ENCODE measurements around the gene CAMK2B. TPM values are rescaled to one million over a fixed set of nuclear protein-coding genes. Genes with fewer than 3 reads are reported as not detected.

CAMK2B gene
- total RNA-seq, 1 experiment from 2014 or later, result 0.34 TPM

DNA sequence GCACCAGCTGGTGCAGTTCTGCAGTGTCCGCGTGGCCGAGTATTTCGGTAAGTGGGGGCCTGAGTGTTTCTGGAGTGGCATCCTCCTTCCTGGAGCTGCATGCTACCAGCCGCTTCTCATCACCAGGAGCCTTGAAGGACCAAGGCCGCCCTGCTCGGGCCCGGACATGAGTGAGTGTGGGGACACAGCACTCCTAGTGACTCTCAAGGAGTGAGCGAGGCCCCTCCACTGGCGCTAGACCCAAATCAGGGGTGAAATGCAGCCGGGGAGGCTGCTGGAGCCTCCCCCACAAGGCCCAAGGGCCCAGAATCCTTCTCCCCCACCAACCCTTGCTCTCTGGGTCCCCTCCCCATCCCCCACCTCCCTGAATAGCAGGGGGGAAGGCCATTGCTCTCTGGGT lies 48.0 kb downstream of the CAMK2B start:
- no peaks in the 10 kb centered on the region for H3K27me3 ChIP-seq (ENCODE audit: insufficient read depth, low read length)
- no peaks in the 10 kb centered on the region for H3K9me3 ChIP-seq (ENCODE audit: control insufficient read depth in 1 of 2, insufficient read depth in 1 of 2, low read depth in 1 of 2, low read length in 2 of 2)
- ChIA-PET CTCF (no interaction called here), POLR2A (no interaction called here), RAD21 (ENCODE audit: low non-redundant PET in 1 of 2, low total read pairs in 2 of 2, uncharacterized antibody in 2 of 2, unreplicated experiment in 2 of 2) (no interaction called here)
- H3K27ac ChIP-seq (ENCODE audit: low read depth, low read length), result no peak overlapping the region
- no peaks in the 10 kb centered on the region for H4K20me1 ChIP-seq (ENCODE audit: insufficient read depth)
- no peaks in the 10 kb centered on the region for H3K4me1 ChIP-seq (ENCODE audit: control insufficient read depth in 1 of 2, insufficient read depth in 2 of 2, low read length in 2 of 2)
- DNase-seq (ENCODE audit: low read depth, low spot score), result no peak
- no peaks in the 10 kb centered on the region for H3K36me3 ChIP-seq (ENCODE audit: control insufficient read depth in 1 of 2, insufficient read depth in 2 of 2, low read length in 2 of 2)
- H3K4me3 ChIP-seq (replicated peaks in 1 of 2; ENCODE audit: low read depth in 1 of 2, low read length in 2 of 2), result no peak overlapping the region
- no TSS peak for BruUV-seq (replicated peaks)
- H3K9me2 ChIP-seq (ENCODE audit: insufficient read depth), result no peaks in the 10 kb centered on the region
- TF ChIP-seq POLR2AphosphoS5 (IDR thresholded peaks at IDR 0.05; ENCODE audit: low read depth, low read length), result no peak
- TF ChIP-seq CEBPB (IDR thresholded peaks at IDR 0.05; ENCODE audit: low read depth), result no peak
- TF ChIP-seq, protein P1, sequence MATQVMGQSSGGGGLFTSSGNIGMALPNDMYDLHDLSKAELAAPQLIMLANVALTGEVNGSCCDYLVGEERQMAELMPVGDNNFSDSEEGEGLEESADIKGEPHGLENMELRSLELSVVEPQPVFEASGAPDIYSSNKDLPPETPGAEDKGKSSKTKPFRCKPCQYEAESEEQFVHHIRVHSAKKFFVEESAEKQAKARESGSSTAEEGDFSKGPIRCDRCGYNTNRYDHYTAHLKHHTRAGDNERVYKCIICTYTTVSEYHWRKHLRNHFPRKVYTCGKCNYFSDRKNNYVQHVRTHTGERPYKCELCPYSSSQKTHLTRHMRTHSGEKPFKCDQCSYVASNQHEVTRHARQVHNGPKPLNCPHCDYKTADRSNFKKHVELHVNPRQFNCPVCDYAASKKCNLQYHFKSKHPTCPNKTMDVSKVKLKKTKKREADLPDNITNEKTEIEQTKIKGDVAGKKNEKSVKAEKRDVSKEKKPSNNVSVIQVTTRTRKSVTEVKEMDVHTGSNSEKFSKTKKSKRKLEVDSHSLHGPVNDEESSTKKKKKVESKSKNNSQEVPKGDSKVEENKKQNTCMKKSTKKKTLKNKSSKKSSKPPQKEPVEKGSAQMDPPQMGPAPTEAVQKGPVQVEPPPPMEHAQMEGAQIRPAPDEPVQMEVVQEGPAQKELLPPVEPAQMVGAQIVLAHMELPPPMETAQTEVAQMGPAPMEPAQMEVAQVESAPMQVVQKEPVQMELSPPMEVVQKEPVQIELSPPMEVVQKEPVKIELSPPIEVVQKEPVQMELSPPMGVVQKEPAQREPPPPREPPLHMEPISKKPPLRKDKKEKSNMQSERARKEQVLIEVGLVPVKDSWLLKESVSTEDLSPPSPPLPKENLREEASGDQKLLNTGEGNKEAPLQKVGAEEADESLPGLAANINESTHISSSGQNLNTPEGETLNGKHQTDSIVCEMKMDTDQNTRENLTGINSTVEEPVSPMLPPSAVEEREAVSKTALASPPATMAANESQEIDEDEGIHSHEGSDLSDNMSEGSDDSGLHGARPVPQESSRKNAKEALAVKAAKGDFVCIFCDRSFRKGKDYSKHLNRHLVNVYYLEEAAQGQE (IDR thresholded peaks at IDR 0.05; ENCODE audit: low read depth), result no peak
- no peak for TF ChIP-seq RAD21 (IDR thresholded peaks at IDR 0.05; ENCODE audit: low read depth)
- TF ChIP-seq, protein P2, sequence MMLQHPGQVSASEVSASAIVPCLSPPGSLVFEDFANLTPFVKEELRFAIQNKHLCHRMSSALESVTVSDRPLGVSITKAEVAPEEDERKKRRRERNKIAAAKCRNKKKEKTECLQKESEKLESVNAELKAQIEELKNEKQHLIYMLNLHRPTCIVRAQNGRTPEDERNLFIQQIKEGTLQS (IDR thresholded peaks at IDR 0.05), result no peak
- TF ChIP-seq ZFX (IDR thresholded peaks at IDR 0.05), result no peak
- no peak for TF ChIP-seq FOSL1 (IDR thresholded peaks at IDR 0.05; ENCODE audit: low read depth)
- TF ChIP-seq EZH2 (IDR thresholded peaks at IDR 0.05), result no peak
- ATAC-seq, result no peak
- no peak overlapping the region for H3K9ac ChIP-seq (ENCODE audit: low read length)
- intact Hi-C loops (cut with micrococcal nuclease), result no loop called here
- no peak overlapping the region for H3K4me2 ChIP-seq (ENCODE audit: low read length)
- no peaks in the 10 kb centered on the region for H3K79me2 ChIP-seq (ENCODE audit: insufficient read depth, low read length)
- H2AFZ ChIP-seq (ENCODE audit: low read depth, low read length, poor library complexity, severe bottlenecking), result no peak overlapping the region
